HG02938 (cell line): ENCODE data around the gene PDS5A.
"Not testable (repeated sequence)": the region's sequence is repeated elsewhere in the genome, so short reads cannot be mapped to it uniquely, and the experiment has no call there.

Experiments
- ATAC-seq: cut with Tn5 transposase; IDR thresholded peaks from one replicate; pipeline ENCODE4 v1.9.1; 2021; ENCODE audit warnings: mild to moderate bottlenecking, moderate library complexity; ENCODE audit not compliant: unreplicated experiment

PDS5A gene

DNA sequence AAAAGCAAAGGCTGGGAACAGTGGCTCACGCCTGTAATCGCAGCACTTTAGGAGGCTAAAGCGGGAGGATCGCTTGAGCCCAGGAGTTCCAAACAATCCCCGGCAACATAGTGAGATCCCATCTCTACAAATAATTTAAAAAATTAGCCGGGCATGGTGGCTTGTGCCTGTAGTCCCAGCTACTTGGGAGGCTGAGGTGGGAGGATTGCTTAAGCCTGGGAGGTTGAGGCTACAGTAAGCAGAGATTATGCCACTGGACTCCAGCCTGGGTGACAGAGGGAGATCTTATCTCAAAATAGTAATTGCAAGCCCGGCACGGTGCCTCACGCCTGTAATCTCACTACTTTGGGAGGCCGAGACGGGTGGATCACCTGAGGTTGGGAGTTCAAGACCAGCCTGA is 139.3 kb downstream of the PDS5A start:
- ATAC-seq, result not testable (repeated sequence)

DNA sequence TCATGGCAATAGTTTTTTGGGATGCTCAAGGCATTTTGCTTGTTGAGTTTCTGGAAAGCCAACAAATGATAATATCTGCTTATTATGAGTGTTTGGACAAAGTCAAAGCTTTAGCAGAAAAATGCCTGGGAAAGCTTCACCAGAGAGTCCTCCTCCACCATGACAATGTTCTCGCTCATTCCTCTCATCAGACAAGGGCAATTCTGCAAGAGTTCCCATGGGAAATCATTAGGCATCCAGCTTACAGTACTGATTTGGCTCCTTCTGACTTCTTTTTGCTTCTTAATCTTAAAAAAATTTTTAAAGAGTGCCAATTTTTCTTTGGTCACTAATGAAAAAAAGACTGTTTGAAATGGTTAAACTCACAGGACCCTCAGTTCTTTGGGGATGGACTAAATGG is 143.4 kb downstream of the PDS5A start:
- no peak for ATAC-seq

DNA sequence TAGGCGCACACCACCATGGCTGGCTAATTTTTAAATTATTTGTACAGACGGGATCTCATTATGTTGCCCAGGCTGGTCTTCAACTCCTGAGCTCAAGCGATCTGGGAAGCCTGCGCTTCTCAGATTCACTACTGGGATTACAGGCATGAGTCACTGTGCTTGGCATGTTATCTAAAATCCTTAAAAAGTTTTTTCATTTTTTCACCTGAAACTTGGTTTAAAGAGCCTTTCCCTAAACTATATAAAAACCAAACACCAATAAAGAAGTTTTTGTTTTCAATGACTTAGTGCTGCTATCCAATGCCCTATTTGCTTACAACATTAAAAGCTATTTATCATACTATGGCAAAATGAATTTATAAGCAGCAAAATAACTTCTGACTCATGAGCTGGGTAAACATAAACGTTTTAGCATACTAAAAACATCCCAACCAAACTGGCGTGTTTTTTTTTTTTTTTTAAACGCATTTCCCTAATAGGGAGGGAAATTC is 151.9 kb downstream of the PDS5A start:
- no peak for ATAC-seq

DNA sequence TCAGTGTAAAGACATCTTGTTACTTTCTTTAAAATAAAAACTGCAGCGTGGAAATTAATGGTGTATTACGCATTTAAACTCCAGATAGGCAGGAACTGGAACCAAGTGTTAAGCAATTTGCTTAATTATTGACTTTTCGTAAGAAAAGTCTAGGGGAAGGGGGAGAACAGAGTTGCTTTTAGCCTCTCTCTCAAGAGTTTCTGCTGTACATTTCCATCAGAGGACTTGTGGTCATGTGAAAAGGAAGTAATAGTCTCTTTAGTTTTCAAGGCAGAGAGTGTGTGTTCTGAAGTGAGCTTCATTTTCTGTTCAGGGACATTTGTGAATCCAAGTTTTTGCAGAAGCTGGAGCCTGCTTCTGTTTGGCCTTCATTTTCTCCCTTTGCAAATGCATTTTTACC is 152.6 kb downstream of the PDS5A start:
- ATAC-seq, result no peak

DNA sequence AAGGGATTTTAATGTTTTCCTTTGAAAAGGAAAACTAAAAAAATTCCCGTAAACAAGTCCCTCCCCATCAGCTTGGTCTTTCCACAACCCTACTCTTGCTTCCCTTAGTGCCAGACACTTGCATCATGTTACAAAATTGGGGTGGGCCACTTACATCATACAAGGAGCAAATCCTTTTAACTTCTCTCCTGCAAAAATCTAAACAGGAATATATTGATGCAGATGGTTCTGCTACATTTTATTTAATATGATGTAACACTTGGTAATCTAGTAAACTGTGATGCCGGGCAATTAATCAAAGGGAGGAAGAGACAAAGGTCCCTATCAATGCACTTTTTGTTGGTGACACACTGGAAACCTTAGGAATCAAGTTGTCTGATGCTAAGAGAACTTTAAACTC is 154.5 kb downstream of the PDS5A start:
- no peak for ATAC-seq

DNA sequence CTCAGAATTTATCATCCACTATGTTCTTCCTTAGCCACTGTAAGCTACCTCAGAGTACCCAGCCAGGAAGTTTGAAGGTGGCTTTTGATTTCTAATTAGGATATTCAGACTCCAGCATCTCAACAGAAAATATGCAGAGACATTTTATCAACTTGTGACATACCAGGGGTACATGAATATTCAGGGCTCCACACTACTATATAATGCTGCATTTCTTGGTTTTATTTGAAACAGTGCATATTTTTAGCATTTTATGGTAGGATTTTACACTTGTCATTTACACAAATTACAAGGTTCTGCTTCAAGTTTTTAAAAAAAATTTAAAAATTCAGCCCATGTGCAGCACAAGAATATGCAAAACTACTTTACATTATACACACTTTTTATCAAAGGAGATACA is 155.0 kb downstream of the PDS5A start:
- no peak for ATAC-seq

DNA sequence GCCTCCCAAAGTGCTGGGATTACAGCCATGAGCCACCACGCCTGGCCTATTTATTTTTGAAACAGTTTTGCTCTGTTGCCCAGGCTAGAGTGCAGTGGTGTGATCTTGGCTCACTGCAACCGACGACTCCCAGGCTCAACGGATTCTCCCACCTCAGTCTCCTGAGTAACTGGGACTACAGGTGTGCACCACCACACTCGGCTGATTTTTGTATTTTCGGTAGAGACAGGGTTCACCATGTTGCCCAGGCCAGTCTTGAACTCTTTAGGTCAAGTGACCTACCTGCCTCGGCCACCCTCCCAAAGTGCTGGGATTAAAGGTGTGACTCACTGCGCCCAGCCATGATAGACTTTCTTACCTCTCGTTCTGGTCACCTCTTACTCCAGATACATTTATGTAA is 155.8 kb downstream of the PDS5A start:
- ATAC-seq, result no peak

DNA sequence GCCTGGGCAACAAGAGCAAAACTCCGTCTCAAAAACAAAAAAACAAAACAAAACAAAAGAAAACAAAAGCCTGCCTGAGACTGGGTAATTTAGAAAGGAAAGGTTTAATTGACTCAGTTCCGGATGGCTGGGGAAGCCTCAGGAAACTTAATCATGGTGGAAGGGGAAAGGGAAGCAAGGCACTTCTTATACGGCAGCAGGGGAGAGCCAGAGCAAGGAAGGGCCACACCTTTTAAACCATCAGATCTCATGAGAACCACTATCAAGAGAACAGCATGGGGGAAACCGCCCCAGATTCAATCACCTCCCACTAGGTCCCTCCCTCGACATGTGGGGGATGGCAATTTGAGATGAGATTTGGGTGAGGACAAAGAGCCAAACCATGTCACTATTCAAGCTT is 157.5 kb downstream of the PDS5A start:
- ATAC-seq, result no peak

DNA sequence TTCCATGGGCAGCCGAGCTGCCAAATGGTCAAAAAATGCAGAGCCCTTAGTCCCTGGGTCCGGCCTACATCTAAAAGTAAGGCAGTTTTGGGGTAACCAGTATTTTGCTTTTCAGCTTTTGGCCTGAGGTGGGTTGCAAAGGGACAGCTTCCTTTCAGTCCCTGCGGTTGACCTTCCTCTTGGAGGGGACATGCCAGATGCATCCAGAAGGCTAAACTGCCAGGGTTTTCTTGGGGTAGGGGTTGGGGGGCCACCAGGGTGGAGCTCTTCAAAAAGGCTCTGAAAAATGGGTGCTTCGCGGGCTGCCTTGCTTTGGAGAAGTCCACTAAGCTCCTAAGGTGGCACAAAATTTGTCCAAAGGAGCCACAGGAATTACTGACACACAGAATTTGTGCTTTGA is 159.1 kb downstream of the PDS5A start:
- no peak for ATAC-seq

DNA sequence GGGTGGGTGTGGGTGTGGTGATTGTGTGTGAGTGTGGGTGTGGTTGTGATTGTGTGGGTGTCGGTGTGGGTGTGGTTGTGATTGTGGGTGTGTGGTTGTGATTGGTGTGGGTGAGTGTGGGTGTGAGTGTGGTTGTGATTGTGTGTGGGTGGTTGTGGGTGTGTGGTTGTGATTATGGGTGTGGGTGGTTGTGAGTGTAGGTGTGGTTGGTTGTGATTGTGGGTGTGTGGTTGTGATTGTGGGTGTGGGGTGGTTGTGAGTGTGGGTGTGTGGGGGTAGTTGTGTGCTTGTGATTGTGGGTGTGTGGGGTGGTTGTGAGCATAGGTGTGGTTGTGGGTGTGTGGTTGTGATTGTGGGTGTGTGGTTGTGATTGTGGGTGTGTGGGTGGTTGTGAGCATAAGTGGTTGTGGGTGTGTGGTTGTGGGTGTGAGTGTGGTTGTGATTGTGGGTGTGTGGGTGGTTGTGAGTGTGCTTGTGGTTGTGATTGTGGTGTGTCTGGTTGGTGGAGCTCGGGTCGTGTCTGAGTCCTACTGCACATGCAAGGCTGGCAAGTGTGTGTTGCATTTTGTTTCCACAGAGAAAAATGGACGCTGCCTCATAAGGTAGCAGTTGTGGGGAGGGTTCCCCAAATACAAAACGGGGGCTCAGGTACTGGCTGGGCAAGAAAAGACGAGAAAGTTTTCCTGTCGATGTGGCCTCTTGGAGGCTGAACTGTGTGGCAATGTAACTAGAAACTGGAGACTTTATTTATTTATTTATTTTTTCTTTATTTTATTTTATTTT is 163.1 kb downstream of the PDS5A start:
- no peak for ATAC-seq

DNA sequence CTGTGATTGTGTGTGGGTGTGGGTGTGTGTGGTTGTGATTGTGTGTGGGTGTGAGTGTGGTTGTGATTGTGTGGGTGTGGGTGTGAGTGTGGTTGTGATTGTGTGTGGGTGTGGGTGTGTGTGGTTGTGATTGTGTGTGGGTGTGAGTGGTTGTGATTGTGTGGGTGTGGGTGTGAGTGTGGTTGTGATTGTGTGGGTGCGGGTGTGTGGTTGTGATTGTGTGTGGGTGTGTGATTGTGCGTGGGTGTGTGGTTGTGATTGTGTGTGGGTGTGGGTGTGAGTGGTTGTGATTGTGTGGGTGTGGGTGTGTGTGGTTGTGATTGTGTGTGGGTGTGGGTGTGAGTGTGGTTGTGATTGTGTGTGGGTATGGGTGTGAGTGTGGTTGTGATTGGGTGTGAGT is 163.9 kb downstream of the PDS5A start:
- not testable (repeated sequence) for ATAC-seq

DNA sequence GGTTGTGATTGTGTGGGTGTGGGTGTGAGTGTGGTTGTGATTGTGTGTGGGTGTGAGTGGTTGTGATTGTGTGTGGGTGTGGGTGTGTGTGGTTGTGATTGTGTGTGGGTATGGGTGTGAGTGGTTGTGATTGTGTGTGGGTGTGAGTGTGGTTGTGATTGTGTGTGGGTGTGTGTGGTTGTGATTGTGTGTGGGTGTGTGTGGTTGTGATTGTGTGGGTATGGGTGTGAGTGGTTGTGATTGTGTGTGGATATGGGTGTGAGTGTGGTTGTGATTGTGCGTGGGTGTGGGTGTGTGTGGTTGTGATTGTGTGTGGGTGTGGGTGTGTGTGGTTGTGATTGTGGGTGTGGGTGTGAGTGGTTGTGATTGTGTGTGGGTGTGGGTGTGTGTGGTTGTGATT is 164.7 kb downstream of the PDS5A start:
- ATAC-seq, result not testable (repeated sequence)

DNA sequence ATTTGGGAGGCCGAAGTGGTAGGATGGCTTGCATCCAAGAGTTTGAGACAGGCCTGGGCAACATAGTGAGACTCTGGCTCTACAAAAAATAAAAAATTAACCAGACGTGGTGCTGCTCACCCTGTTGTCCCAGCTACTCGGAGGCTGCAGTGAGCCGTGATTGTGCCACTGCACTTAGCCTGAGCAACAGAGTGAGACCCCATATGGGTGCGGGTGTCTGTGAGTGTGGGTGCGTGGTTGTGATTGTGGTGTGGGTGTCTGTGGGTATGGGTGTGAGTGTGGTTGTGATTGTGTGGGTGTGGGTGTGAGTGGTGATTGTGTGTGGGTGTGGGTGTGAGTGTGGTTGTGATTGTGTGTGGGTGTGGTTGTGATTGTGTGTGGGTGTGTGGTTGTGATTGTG is 165.2 kb downstream of the PDS5A start:
- no peak for ATAC-seq

DNA sequence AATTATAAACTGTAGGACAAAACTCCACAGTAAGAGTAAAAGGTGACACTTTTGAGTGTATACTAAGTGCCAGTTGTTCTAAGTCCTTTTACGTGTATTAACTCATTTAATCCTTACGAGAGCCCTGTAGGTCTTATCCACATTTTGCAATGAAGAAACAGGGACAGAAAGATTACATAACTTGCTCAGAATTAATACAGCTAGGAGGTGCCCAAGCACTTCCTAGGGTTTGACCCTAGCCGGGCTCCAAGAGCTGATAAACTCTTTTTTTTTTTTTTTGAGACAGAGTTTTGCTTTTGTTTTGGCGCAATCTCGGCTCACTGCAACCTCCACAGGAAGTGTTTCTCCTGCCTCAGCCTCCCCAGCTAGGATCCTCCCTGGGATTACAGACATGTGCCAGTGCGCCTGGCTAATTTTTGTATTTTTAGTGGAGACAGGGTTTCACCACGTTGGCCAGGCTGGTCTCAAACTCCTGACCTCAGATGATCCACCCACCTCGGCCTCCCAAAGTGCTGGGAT is 169.4 kb downstream of the PDS5A start:
- ATAC-seq, result no peak

DNA sequence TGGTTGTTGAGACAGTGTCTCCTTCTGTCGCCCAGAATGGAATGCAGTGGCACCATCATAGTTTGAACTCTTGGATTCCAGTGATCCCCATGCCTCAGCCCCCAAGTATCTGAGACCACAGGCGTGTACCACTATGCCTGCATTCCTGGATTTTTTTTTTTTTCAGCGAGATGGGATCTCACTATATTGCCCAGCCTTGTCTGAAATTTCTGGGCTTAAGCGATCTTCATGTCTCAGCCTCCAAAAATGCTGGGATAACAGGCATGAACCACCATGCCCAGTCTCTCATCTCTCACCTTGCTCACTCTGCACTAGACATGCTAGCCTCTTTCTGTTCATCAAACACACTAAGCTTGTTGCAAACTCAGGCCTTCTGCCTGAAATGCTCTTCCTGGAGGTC is 175.7 kb downstream of the PDS5A start:
- no peak for ATAC-seq

DNA sequence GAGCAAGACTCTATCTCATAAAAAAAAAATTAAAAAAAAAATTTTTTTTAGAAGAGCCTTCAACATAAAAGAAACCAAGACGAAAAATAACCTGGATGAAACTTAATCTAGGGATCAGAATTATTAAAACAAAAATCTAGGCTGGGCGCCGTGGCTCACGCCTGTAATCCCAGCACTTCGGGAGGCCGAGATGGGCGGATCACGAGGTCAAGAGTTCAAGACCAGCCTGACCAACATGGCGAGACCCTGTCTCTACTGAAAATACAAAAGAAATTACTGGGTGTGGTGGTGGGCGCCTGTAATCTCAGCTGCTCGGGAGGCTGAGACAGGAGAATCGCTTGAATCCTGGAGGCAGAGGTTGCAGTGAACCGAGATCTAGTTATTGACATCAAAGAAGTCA is 184.7 kb downstream of the PDS5A start:
- ATAC-seq, result not testable (repeated sequence)

DNA sequence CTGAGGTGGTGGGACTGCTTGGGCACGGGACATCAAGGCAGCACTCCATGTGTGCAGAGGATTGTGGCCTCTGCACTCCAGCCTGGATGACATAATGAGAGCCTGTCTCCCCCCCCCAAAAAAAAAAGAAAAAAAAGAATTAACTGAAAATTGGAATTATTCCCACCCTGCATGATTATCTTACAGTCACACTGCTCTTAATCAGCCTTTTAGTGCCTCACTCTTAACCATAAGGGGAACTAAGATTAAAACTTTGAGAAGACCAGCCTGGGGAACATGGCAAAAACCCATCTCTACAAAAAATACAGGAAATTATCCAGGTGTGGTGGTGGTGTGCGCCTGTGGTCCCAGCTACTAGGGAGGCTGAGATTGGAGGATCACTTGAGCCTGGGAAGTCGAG is 185.2 kb downstream of the PDS5A start:
- ATAC-seq, result no peak

DNA sequence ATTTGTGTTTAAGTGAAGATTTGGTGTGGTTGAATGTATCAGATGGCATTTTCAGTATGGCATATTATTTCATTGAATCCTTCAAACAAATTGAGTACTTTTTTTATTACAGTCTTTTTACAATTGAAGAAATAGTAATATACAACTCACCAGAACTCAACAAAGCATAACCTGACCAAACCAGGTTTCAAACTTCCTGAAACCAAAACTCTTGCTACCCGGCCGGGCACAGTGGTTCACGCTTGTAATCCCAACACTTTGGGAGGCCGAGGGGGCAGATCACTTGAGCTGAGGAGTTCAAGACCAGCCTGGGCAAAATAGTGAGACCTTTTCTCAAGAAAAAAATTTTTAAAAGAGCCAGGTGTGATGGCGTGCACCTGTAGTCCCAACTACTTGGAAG is 185.6 kb downstream of the PDS5A start:
- no peak for ATAC-seq

DNA sequence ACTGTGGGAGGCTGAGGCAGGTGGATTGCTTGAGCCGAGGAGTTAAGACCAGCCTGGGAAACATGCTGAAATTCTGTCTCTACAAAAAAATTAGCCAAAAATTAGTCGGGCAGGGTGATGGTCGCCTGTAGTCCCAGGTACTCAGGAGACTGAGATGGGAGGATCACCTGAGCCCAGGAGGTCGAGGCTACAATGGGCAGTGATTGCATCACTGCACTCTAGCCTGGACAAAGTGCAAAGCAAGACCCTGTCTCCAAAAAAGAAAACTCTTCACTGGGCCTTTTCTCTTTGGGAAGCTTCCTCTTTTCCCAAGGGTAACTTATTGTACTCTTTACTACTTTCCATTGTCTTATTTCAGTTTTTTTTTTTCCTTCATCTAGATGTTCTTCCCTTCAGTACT is 190.9 kb downstream of the PDS5A start:
- ATAC-seq, result no peak

DNA sequence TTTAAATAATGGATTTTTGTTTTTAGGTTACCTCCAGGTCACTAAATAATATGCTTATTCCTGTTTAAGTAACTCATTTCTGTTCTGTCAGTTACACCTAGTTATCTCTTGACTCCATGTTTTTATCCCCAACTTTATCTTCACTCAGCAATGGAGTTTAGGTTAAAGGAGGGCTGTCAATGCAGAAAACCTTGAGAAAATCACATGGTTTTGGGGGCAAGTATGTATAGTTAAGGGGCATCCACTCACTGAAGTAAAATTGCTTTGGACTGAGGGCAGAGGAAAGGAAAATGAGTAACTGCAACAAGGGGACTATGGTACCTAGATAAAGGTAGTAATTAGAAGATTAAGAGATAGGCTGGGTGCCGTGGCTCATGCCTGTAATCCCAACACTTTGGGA is 192.6 kb downstream of the PDS5A start:
- ATAC-seq, result no peak

DNA sequence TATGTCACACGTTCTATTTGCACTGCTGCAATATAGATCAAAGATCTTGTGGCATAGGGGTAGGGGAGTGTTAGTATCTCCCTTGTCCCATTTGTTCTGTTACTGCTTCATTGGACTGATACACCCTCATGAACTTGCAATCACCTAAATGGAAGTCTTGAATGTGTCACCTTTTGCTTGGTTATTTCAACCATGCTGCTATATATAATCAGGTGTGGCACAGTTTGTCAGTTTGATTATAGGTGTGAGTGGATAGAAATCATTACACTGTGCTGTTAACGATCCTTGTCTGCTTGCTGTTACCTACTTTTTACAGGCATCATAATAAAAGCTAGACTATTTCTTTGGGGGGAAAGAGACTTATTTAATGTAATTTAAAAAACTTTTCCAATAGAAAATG is 195.7 kb downstream of the PDS5A start:
- ATAC-seq, result not testable (repeated sequence)
